Gastroesophageal sphincter (tissue), 4 donors: ENCODE data around the gene ANKRD52. TPM values are rescaled to one million over a fixed set of nuclear protein-coding genes. Genes with fewer than 3 reads are reported as not detected.

Experiments used
- ATAC-seq: fragments of 150-250 bp; one replicate; pipeline ENCODE4 v1.9.1; 2016; ENCODE audit warnings: mild to moderate bottlenecking, moderate library complexity
- H3K27ac ChIP-seq, 4 donors: fragments of 200-600 bp; sonication (generic) in 3 of 4; 1 replicate in 3 of 4; 2 replicates in 1 of 4; pipeline ENCODE4 v1.5.1; 2016 to 2019
- H3K27me3 ChIP-seq: fragments of 200-600 bp; sonication (generic); one replicate; pipeline ENCODE4 v1.5.1; 2019
- H3K36me3 ChIP-seq, 2 donors: fragments of 200-600 bp; sonication (generic); one replicate each; pipeline ENCODE4 v1.5.1; 2019; ENCODE audit warnings: control low read depth in 1 of 2
- H3K4me1 ChIP-seq, 3 donors: fragments of 200-600 bp; sonication (generic); 1 replicate in 2 of 3; 2 replicates in 1 of 3; pipeline ENCODE4 v1.5.1; 2016 to 2019; ENCODE audit warnings: control low read depth in 2 of 3
- H3K4me3 ChIP-seq, 2 donors: fragments of 200-600 bp; sonication (generic); one replicate each; pipeline ENCODE4 v1.5.1; 2019; ENCODE audit warnings: mild to moderate bottlenecking in 1 of 2, moderate library complexity in 1 of 2
- H3K9me3 ChIP-seq, 3 donors: fragments of 200-600 bp; sonication (generic); one replicate each; pipeline ENCODE4 v1.5.1; 2017 to 2019; ENCODE audit warnings: control low read depth in 2 of 3
- CTCF ChIP-seq, 4 experiments: fragments of 200-600 bp in 2 of 4; fragments of 450-650 bp in 2 of 4; sonication (generic) in 1 of 4; IDR thresholded peaks; one replicate each; pipeline ENCODE4 v1.5.1; 2017 to 2019; ENCODE audit warnings: antibody characterized with exemption in 4 of 4, mild to moderate bottlenecking in 2 of 4, moderate library complexity in 2 of 4
- EP300 ChIP-seq: sonication (generic); formaldehyde crosslinking; IDR thresholded peaks from one replicate; pipeline ENCODE4 v1.6.1; 2017; ENCODE audit warnings: antibody characterized with exemption, mild to moderate bottlenecking
- POLR2A ChIP-seq, 2 donors: fragments of 450-650 bp; IDR thresholded peaks; one replicate each; pipeline ENCODE4 v1.6.1; 2017; ENCODE audit warnings: antibody characterized with exemption in 2 of 2, mild to moderate bottlenecking in 2 of 2, moderate library complexity in 1 of 2
- POLR2AphosphoS5 ChIP-seq: sonication (generic); formaldehyde crosslinking; IDR thresholded peaks from one replicate; pipeline ENCODE4 v1.6.1; 2017; ENCODE audit warnings: antibody characterized with exemption
- WGBS, 2 donors: methylation state at CpG; one replicate each; pipeline ENCODE4 v1.1.5; 2018; ENCODE audit warnings: low coverage in 1 of 2; 5-methylcytosine and 5-hydroxymethylcytosine counted together
- total RNA-seq, 4 donors: library from RNA; depleted of rRNA; stranded (reverse); fragments of >200 nt; gene quantifications; one replicate each; pipeline ENCODE4 v1.1.0, GENCODE V29; 2016

ANKRD52 gene
- total RNA-seq, 4 donors from 2014 or later: 12.9 to 37.8 (median 15.6) TPM

GRCh38 chr12:56223571-56224101 is 34.5 kb downstream of the ANKRD52 start:
- no peaks in the 10 kb centered on the region for H3K9me3 ChIP-seq
- peaks cover 0 to 63% (median 27%) of the 10 kb centered on the region in 3 donors for H3K4me1 ChIP-seq
- peak overlapping the region; percentile 74 to 99 (median 96) for H3K27ac ChIP-seq
- peaks cover 0 to 26% of the 10 kb centered on the region in 2 donors for H3K36me3 ChIP-seq
- H3K27me3 ChIP-seq: no peaks in the 10 kb centered on the region
- TF ChIP-seq EP300 (no peak), CTCF (IDR thresholded peaks at IDR 0.05) (no peak), POLR2A (IDR thresholded peaks at IDR 0.05) (no peak), POLR2AphosphoS5 (no peak)
- no peak for ATAC-seq
- H3K4me3 ChIP-seq: peak overlapping the region in 1 of 2 donors; percentile 62
- WGBS, 2 donors: 16 to 20% methylated on average over 15 of the region's 15 CpGs

- H3K4me1 ChIP-seq: peaks cover 0 to 74% (median 27%) of the 10 kb centered on the region in 3 donors
Observed at GRCh38 chr12:56222531-56222895, 35.7 kb downstream of the ANKRD52 start.

GRCh38 chr12:56221757-56222530 is 36.2 kb downstream of the ANKRD52 start, which contains the start of gene RNF41:
TSS of gene RNF41 (minus strand) at chr12:56221922. CDS start at chr12:56214047, 7,875 bp downstream.
- H3K4me3 ChIP-seq: peak within 1 kb of the TSS; percentile 77 to 93
- peak; percentile 87 for ATAC-seq
- 0 to 3% methylated on average over 11 to 15 of the region's 42 CpGs for WGBS, 2 donors
- TF ChIP-seq POLR2AphosphoS5 (peak; percentile 95), POLR2A (IDR thresholded peaks at IDR 0.05) (peak; percentile 86 to 93), CTCF (IDR thresholded peaks at IDR 0.05) (peak in 2 of 4 experiments; percentile 34 to 53), EP300 (no peak)
- H3K9me3 ChIP-seq: no peaks in the 10 kb centered on the region
- peaks cover 0 to 16% of the 10 kb centered on the region in 2 donors for H3K36me3 ChIP-seq
- peak within 1 kb of the TSS; percentile 93 to 99 (median 97) for H3K27ac ChIP-seq
- H3K27me3 ChIP-seq: no peaks in the 10 kb centered on the region
- peaks cover 0 to 78% (median 27%) of the 10 kb centered on the region in 3 donors for H3K4me1 ChIP-seq

More at GRCh38 chr12:56222531-56222895, 35.7 kb downstream of the ANKRD52 start:
- Histone ChIP-seq H3K27ac (peak overlapping the region; percentile 93 to 99 (median 97)), H3K4me3 (peak overlapping the region; percentile 77 to 93), H3K27me3 (no peaks in the 10 kb centered on the region), H3K9me3 (no peaks in the 10 kb centered on the region), H3K36me3 (peaks cover 0 to 16% of the 10 kb centered on the region in 2 donors)
- TF ChIP-seq CTCF (IDR thresholded peaks at IDR 0.05) (no peak), POLR2AphosphoS5 (no peak), EP300 (no peak), POLR2A (IDR thresholded peaks at IDR 0.05) (no peak)
- 6 to 37% methylated on average over 3 of the region's 4 CpGs for whole genome bisulfite sequencing, 2 donors
- ATAC-seq: no peak

- Histone ChIP-seq H3K36me3 (peaks cover 0 to 20% of the 10 kb centered on the region in 2 donors), H3K9me3 (no peaks in the 10 kb centered on the region), H3K4me3 (peak overlapping the region; percentile 77 to 93), H3K4me1 (peaks cover 0 to 84% (median 27%) of the 10 kb centered on the region in 3 donors), H3K27ac (peak overlapping the region; percentile 93 to 99 (median 97)), H3K27me3 (no peaks in the 10 kb centered on the region)
- TF ChIP-seq CTCF (IDR thresholded peaks at IDR 0.05) (no peak), POLR2AphosphoS5 (peak; percentile 65)
- WGBS, 2 donors: 0% methylated on average over 9 to 14 of the region's 21 CpGs
- ATAC-seq: peak; percentile 50
Observed at GRCh38 chr12:56221232-56221756, 36.9 kb downstream of the ANKRD52 start.
